HCT116 (cell line): ENCODE measurements around the gene FILIP1. TPM values are rescaled to one million over a fixed set of nuclear protein-coding genes. Genes with fewer than 3 reads are reported as not detected.
A peak's percentile ranks its signal among the peaks of the same experiment; 100 is the strongest.

Experiments
- ATAC-seq: fragments of 200-7000 bp; cut with Tn5 transposase; 2 replicates; pipeline ENCODE4 v1.9.1; 2020; ENCODE audit warnings: mild to moderate bottlenecking, moderate library complexity
- BruUV-seq: library from RNA; stranded (reverse); fragments of 400-500 nt; replicated peaks from 2 replicates; lab custom pipeline; 2021; lab: Mats Ljungman, UMichigan
- CTCF ChIA-PET: fragments of 300-600 bp; sonication (Branson Sonifier 250); formaldehyde crosslinking; loops from one replicate; lab custom pipeline; 2021; ENCODE audit warnings: antibody characterized with exemption; lab: Charles Lee
- POLR2A ChIA-PET: fragments of 300-600, 350-600 bp; sonication (Branson Sonifier 250); formaldehyde crosslinking; loops from one replicate; lab custom pipeline; 2021; ENCODE audit warnings: antibody characterized with exemption; lab: Charles Lee
- RAD21 ChIA-PET, 2 experiments: fragments of 300-600 bp; sonication (Branson Sonifier 250); formaldehyde crosslinking; loops; one replicate each; lab custom pipeline; 2023; ENCODE audit warnings: low total read pairs in 2 of 2; ENCODE audit not compliant: uncharacterized antibody in 2 of 2, unreplicated experiment in 2 of 2, low non-redundant PET in 1 of 2; lab: Charles Lee
- DNase-seq: peaks from one replicate; pipeline ENCODE4 v3.0.0-alpha.2; 2010; ENCODE audit warnings: low read depth, low spot score
- H2AFZ ChIP-seq: fragments of 200-600 bp; shearing (Covaris generic), sonication (generic); 2 replicates; pipeline ENCODE4 v1.6.1; 2017; ENCODE audit warnings: low read depth, mixed run types, mixed read lengths, antibody characterized with exemption, low read length; ENCODE audit not compliant: poor library complexity, severe bottlenecking
- H3K27ac ChIP-seq: 2 replicates; pipeline ENCODE4 v1.5.1; 2012; ENCODE audit warnings: low read depth, low read length
- H3K27me3 ChIP-seq: fragments of 200-600 bp; sonication (generic); 2 replicates; pipeline ENCODE4 v1.6.1; 2016; ENCODE audit warnings: mixed run types, low read length, mixed read lengths; ENCODE audit not compliant: insufficient read depth
- H3K36me3 ChIP-seq, 2 experiments: fragments of 200-500 bp in 1 of 2; fragments of 200-600 bp in 1 of 2; sonication (Bioruptor generic) in 1 of 2; sonication (generic) in 1 of 2; 2 replicates each; pipeline versions ENCODE4 v1.5.1 to v1.6.1; 2014 to 2016; ENCODE audit warnings: low read length in 2 of 2, inconsistent platforms in 1 of 2, mixed read lengths in 1 of 2, mixed run types in 1 of 2; ENCODE audit not compliant: insufficient read depth in 2 of 2, control insufficient read depth in 1 of 2
- H3K4me1 ChIP-seq, 2 experiments: fragments of 200-600 bp in 1 of 2; sonication (generic) in 1 of 2; 2 replicates each; pipeline versions ENCODE4 v1.5.1 to v1.6.1; 2012 to 2017; ENCODE audit warnings: low read length in 2 of 2, inconsistent platforms in 1 of 2, mild to moderate bottlenecking in 1 of 2, mixed read lengths in 1 of 2, mixed run types in 1 of 2, moderate library complexity in 1 of 2; ENCODE audit not compliant: insufficient read depth in 2 of 2, control insufficient read depth in 1 of 2
- H3K4me2 ChIP-seq: fragments of 200-600 bp; sonication (generic); 2 replicates; pipeline ENCODE4 v1.6.1; 2017; ENCODE audit warnings: mixed run types, low read length, mixed read lengths
- H3K4me3 ChIP-seq, 2 experiments: fragments of 200-600 bp in 1 of 2; sonication (generic) in 1 of 2; replicated peaks in 1 of 2; 2 replicates each; pipeline ENCODE4 v1.5.1; 2011 to 2016; ENCODE audit warnings: low read length in 2 of 2, control low read depth in 1 of 2, low read depth in 1 of 2, mild to moderate bottlenecking in 1 of 2, mixed read lengths in 1 of 2, mixed run types in 1 of 2
- H3K79me2 ChIP-seq: fragments of 200-600 bp; sonication (generic); 2 replicates; pipeline ENCODE4 v1.6.1; 2017; ENCODE audit warnings: mild to moderate bottlenecking, mixed run types, low read length, moderate library complexity, mixed read lengths; ENCODE audit not compliant: insufficient read depth
- H3K9ac ChIP-seq: fragments of 200-600 bp; sonication (generic); 2 replicates; pipeline ENCODE4 v1.6.1; 2016; ENCODE audit warnings: low read length, mixed read lengths
- H3K9me2 ChIP-seq: fragments of 200-600 bp; sonication (generic), shearing (Covaris generic); 2 replicates; pipeline ENCODE4 v1.6.1; 2017; ENCODE audit warnings: mixed run types, mild to moderate bottlenecking, moderate library complexity; ENCODE audit not compliant: insufficient read depth
- H3K9me3 ChIP-seq, 2 experiments: fragments of 200-500 bp in 1 of 2; fragments of 200-600 bp in 1 of 2; sonication (Bioruptor generic) in 1 of 2; sonication (generic) in 1 of 2; 2 replicates each; pipeline ENCODE4 v1.6.1; 2014 to 2017; ENCODE audit warnings: low read length in 2 of 2, mixed read lengths in 2 of 2, inconsistent platforms in 1 of 2, low read depth in 1 of 2, mild to moderate bottlenecking in 1 of 2, mixed run types in 1 of 2, moderate library complexity in 1 of 2; ENCODE audit not compliant: control insufficient read depth in 1 of 2, insufficient read depth in 1 of 2
- H4K20me1 ChIP-seq: fragments of 200-600 bp; sonication (generic), shearing (Covaris generic); 2 replicates; pipeline ENCODE4 v1.6.1; 2017; ENCODE audit warnings: mixed run types, mild to moderate bottlenecking, moderate library complexity; ENCODE audit not compliant: insufficient read depth
- CBX3 ChIP-seq: IDR thresholded peaks from 2 replicates; pipeline ENCODE4 v1.6.1; 2012; ENCODE audit warnings: low read depth
- EZH2phosphoT487 ChIP-seq: fragments of 200-600 bp; IDR thresholded peaks from 2 replicates; pipeline ENCODE4 v1.6.1; 2018; ENCODE audit warnings: antibody characterized with exemption, borderline replicate concordance
- JUND ChIP-seq: IDR thresholded peaks from 2 replicates; pipeline ENCODE4 v1.6.1; 2012
- POLR2A ChIP-seq: IDR thresholded peaks from 2 replicates; pipeline ENCODE4 v1.7.0; 2011; ENCODE audit warnings: borderline replicate concordance; ENCODE audit not compliant: insufficient read depth, insufficient read length; ENCODE audit errors: extremely low read depth
- POLR2AphosphoS5 ChIP-seq: IDR thresholded peaks from 2 replicates; pipeline ENCODE4 v1.6.1; 2011; ENCODE audit warnings: mild to moderate bottlenecking, low read depth, low read length, moderate library complexity
- RAD21 ChIP-seq: IDR thresholded peaks from 2 replicates; pipeline ENCODE4 v1.6.1; 2012; ENCODE audit warnings: low read depth, mild to moderate bottlenecking
- REST ChIP-seq: IDR thresholded peaks from 2 replicates; pipeline ENCODE4 v1.6.1; 2012; ENCODE audit warnings: low read depth
- SRF ChIP-seq: IDR thresholded peaks from 2 replicates; pipeline ENCODE4 v1.6.1; 2012; ENCODE audit warnings: low read depth
- TCF7L2 ChIP-seq: IDR thresholded peaks from 2 replicates; pipeline ENCODE4 v1.7.0; 2011; ENCODE audit warnings: borderline replicate concordance, inconsistent platforms; ENCODE audit not compliant: insufficient read depth, insufficient read length; ENCODE audit errors: extremely low read depth
- YY1 ChIP-seq: IDR thresholded peaks from 2 replicates; pipeline ENCODE4 v1.6.1; 2011; ENCODE audit warnings: low read length, low read depth, moderate library complexity, mild to moderate bottlenecking; ENCODE audit not compliant: insufficient replicate concordance; ENCODE audit errors: extremely low read depth
- ZBTB33 ChIP-seq: IDR thresholded peaks from 2 replicates; pipeline ENCODE4 v1.6.1; 2011; ENCODE audit warnings: mild to moderate bottlenecking, low read length, moderate library complexity; ENCODE audit not compliant: insufficient replicate concordance; ENCODE audit errors: extremely low read depth
- ZNF274 ChIP-seq: fragments of 200-500 bp; sonication (Bioruptor generic); IDR thresholded peaks from 2 replicates; pipeline ENCODE4 v1.6.1; 2014; ENCODE audit warnings: mild to moderate bottlenecking, low read depth, low read length, inconsistent platforms
- intact Hi-C: fragments of 100-400 bp; cut with micrococcal nuclease; formaldehyde crosslinking; loops from 2 replicates; pipeline ENCODE4 v1.10.0; 2022
- total RNA-seq: library from RNA; stranded (reverse); gene quantifications from one replicate; pipeline ENCODE4 v1.2.1, GENCODE V29; 2021; ENCODE audit not compliant: unreplicated experiment

Gene FILIP1
- total RNA-seq, 1 experiment from 2014 or later, result 0.05 TPM

- intact Hi-C loops, result no loop called here
- no peak for ATAC-seq
- H3K4me1 ChIP-seq, result peaks cover 0 to 14% of the 10 kb centered on the region in 2 experiments; a peak in 1 of 4 replicates
- TF ChIP-seq RAD21 (no peak), SRF (peak; percentile 32; the same call in 1 of the 2 replicates), CBX3 (0 out of 2 replicates have a peak, but pooled peaks have one; percentile 22)
- H3K9me2 ChIP-seq, result no peaks in the 10 kb centered on the region
- H3K79me2 ChIP-seq, result peaks cover 90% of the 10 kb centered on the region
- H3K4me2 ChIP-seq, result no peak overlapping the region
- H3K27me3 ChIP-seq, result no peaks in the 10 kb centered on the region
- H3K27ac ChIP-seq, result peak overlapping the region; percentile 7; the same call in 1 of the 2 replicates
- H4K20me1 ChIP-seq, result peaks cover 4% of the 10 kb centered on the region; the same call in 1 of the 2 replicates
- no peak overlapping the region for H3K4me3 ChIP-seq
- RAD21 ChIA-PET, result no interaction called here
- CTCF ChIA-PET, result no interaction called here
- H3K36me3 ChIP-seq, result peaks cover 0 to 15% of the 10 kb centered on the region in 2 experiments; a peak in 2 of 4 replicates
- peaks cover 0 to 6% of the 10 kb centered on the region in 2 experiments; a peak in 1 of 4 replicates for H3K9me3 ChIP-seq
- no peak overlapping the region for H2AFZ ChIP-seq
- BruUV-seq, result no TSS peak
- POLR2A ChIA-PET, result no interaction called here
- no peak for DNase-seq
- no peak overlapping the region for H3K9ac ChIP-seq
Measured at GRCh38 chr6:75272145-75272840, 221.3 kb downstream of the FILIP1 start.

- CTCF ChIA-PET, result interaction anchor here (1.2 kb wide), 1 partner anchor 28 kb away, joined by 3 read pairs; no protein-coding TSS in a partner anchor
- intact Hi-C loops, result no loop called here
- TF ChIP-seq ZBTB33 (no peak), EZH2phosphoT487 (no peak), YY1 (no peak), REST (no peak), TCF7L2 (no peak), JUND (no peak), POLR2AphosphoS5 (no peak), ZNF274 (no peak), POLR2A (no peak)
Measured at GRCh38 chr6:75268988-75269354, 224.6 kb downstream of the FILIP1 start.

More at GRCh38 chr6:75268988-75269354, 224.6 kb downstream of the FILIP1 start:
- H3K4me1 ChIP-seq, result peaks cover 0 to 10% of the 10 kb centered on the region in 2 experiments; a peak in 1 of 4 replicates
- peaks cover 86% of the 10 kb centered on the region for H3K79me2 ChIP-seq
- H3K4me3 ChIP-seq, result no peak overlapping the region
- no peak overlapping the region for H2AFZ ChIP-seq
- ChIA-PET RAD21 (no interaction called here), POLR2A (no interaction called here)
- no peaks in the 10 kb centered on the region for H3K9me2 ChIP-seq
- H3K4me2 ChIP-seq, result no peak overlapping the region
- ATAC-seq (no peak), DNase-seq (no peak)
- peaks cover 0 to 6% of the 10 kb centered on the region in 2 experiments; a peak in 1 of 4 replicates for H3K9me3 ChIP-seq
- no TSS peak for BruUV-seq
- H4K20me1 ChIP-seq, result peaks cover 15% of the 10 kb centered on the region
- H3K9ac ChIP-seq, result no peak overlapping the region
- peaks cover 0 to 12% of the 10 kb centered on the region in 2 experiments; a peak in 2 of 4 replicates for H3K36me3 ChIP-seq
- no peaks in the 10 kb centered on the region for H3K27me3 ChIP-seq
- H3K27ac ChIP-seq, result no peak overlapping the region
